22Rv1 (cell line): ENCODE data around the gene LCP2.

Source experiments
- H3K27ac ChIP-seq: fragments of 450-650 bp; 2 replicates; pipeline ENCODE4 v1.5.1; 2017
- ZFX ChIP-seq: fragments of 450-650 bp; IDR thresholded peaks from 2 replicates; pipeline ENCODE4 v1.6.1; 2017; ENCODE audit warnings: antibody characterized with exemption, borderline replicate concordance
- TF ChIP-seq, protein P1 (sequence below): fragments of 450-650 bp; IDR thresholded peaks from 2 replicates; pipeline ENCODE4 v1.5.1; 2017; ENCODE audit warnings: mild to moderate bottlenecking

LCP2 gene

DNA sequence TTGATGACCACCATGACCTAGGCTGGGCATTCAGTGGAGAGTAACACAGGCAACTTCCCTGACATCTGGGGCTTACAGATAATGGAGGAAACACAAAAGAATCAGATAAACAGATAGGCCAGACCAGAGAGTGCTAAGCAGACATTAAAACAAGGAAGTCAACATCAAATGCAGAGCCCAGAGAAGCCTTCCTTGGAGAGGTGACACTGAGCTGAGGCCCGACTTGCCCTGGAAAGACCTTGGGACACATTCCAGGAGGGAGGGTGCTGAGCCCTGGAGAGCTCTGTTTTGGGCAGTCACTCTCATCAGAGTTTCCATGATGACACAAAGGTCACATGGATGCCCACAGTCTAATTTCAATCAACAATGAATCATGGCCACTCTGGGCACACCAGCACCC is 96.7 kb downstream of the LCP2 start:
- TF ChIP-seq ZFX, result no peak
- TF ChIP-seq, protein P1, sequence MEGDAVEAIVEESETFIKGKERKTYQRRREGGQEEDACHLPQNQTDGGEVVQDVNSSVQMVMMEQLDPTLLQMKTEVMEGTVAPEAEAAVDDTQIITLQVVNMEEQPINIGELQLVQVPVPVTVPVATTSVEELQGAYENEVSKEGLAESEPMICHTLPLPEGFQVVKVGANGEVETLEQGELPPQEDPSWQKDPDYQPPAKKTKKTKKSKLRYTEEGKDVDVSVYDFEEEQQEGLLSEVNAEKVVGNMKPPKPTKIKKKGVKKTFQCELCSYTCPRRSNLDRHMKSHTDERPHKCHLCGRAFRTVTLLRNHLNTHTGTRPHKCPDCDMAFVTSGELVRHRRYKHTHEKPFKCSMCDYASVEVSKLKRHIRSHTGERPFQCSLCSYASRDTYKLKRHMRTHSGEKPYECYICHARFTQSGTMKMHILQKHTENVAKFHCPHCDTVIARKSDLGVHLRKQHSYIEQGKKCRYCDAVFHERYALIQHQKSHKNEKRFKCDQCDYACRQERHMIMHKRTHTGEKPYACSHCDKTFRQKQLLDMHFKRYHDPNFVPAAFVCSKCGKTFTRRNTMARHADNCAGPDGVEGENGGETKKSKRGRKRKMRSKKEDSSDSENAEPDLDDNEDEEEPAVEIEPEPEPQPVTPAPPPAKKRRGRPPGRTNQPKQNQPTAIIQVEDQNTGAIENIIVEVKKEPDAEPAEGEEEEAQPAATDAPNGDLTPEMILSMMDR, result no peak
- H3K27ac ChIP-seq, result no peak overlapping the region
